RWPE1 (cell line): Measurements from ENCODE around the gene NT5C1A.
A peak's percentile ranks its signal among the peaks of the same experiment; 100 is the strongest.

ENCODE experiments used
- CTCF ChIA-PET: fragments of 350-600 bp; sonication (Branson Sonifier 250); formaldehyde crosslinking; extraction: SDS; loops from one replicate; lab custom pipeline; 2021; lab: Yijun Ruan, JAX
- POLR2A ChIA-PET: fragments of 400-600 bp; formaldehyde crosslinking; extraction: SDS; loops from one replicate; lab custom pipeline; 2020; ENCODE audit warnings: antibody characterized with exemption; ENCODE audit not compliant: low non-redundant PET; lab: Yijun Ruan, JAX
- DNase-seq: peaks from one replicate; pipeline ENCODE4 v3.0.0; 2012; ENCODE audit warnings: low spot score
- H3K27ac ChIP-seq: fragments of 450-650 bp; 2 replicates; pipeline ENCODE4 v1.5.1; 2017
- CTCF ChIP-seq: fragments of 450-650 bp; conservative IDR thresholded peaks from 2 replicates; pipeline ENCODE4 v1.5.1; 2017; ENCODE audit warnings: low read depth, mild to moderate bottlenecking

NT5C1A gene

GRCh38 chr1:39671793-39672550 is at the start of gene NT5C1A:
Gene NT5C1A, minus strand, starts transcription at chr1:39672107. Its CDS starts 69 bp downstream, at chr1:39672038.
- CTCF ChIA-PET: interaction anchor here (0.5 to 1.7 kb wide), 2 partner anchors 18 to 763 kb away, joined by 5 read pairs; no protein-coding TSS in a partner anchor
- no peak for DNase-seq
- TF ChIP-seq CTCF: no peak
- POLR2A ChIA-PET: interaction anchor here (0.5 kb wide), 1 partner anchor 56 kb away, joined by 4 read pairs; no protein-coding TSS in a partner anchor
- H3K27ac ChIP-seq: no peak within 1 kb of the TSS

- no peak for DNase-seq
- POLR2A ChIA-PET: no interaction called here
- no peak overlapping the region for H3K27ac ChIP-seq
- CTCF ChIA-PET: no interaction called here
- TF ChIP-seq CTCF: no peak
These were observed 49.8 kb upstream of the NT5C1A start for GRCh38 chr1:39721664-39722063.

- peak; percentile 75 for TF ChIP-seq CTCF
- ChIA-PET CTCF (interaction anchor here (0.7 to 1.5 kb wide), 12 partner anchors 12 to 585 kb away, joined by 3 to 10 read pairs (median 4); no protein-coding TSS in a partner anchor), POLR2A (interaction anchor here (0.5 kb wide), 1 partner anchor 54 kb away, joined by 3 read pairs; no protein-coding TSS in a partner anchor)
- H3K27ac ChIP-seq: no peak overlapping the region
- peak; percentile 38 for DNase-seq
These were observed 48.4 kb upstream of the NT5C1A start for GRCh38 chr1:39720094-39720999.

GRCh38 chr1:39717809-39718208 is 45.9 kb upstream of the NT5C1A start:
- ChIA-PET CTCF (interaction anchor here (0.6 kb wide), 1 partner anchor 12 kb away, joined by 3 read pairs; no protein-coding TSS in a partner anchor), POLR2A (no interaction called here)
- no peak overlapping the region for H3K27ac ChIP-seq
- TF ChIP-seq CTCF: no peak
- DNase-seq: no peak

GRCh38 chr1:39713557-39713956 is 41.6 kb upstream of the NT5C1A start:
- no peak overlapping the region for H3K27ac ChIP-seq
- no peak for TF ChIP-seq CTCF
- ChIA-PET POLR2A (no interaction called here), CTCF (interaction anchor here (1.5 kb wide), 1 partner anchor 108 kb away, joined by 3 read pairs; no protein-coding TSS in a partner anchor)
- DNase-seq: no peak

GRCh38 chr1:39711966-39712340 is 40.0 kb upstream of the NT5C1A start:
- POLR2A ChIA-PET: no interaction called here
- no peak for DNase-seq
- H3K27ac ChIP-seq: no peak overlapping the region
- no peak for TF ChIP-seq CTCF
- CTCF ChIA-PET: interaction anchor here (1.0 kb wide), 1 partner anchor 301 kb away, joined by 3 read pairs; no protein-coding TSS in a partner anchor
